GM23338 (cell line): ENCODE data around the gene AQP9. TPM values are rescaled to one million over a fixed set of nuclear protein-coding genes. Genes with fewer than 3 reads are reported as not detected.

Experiments used
- ATAC-seq: fragments of 200-7000 bp; cut with Tn5 transposase; 3 replicates; pipeline ENCODE4 v1.9.1; 2020
- DNase-seq: peaks from one replicate; pipeline ENCODE4 v3.0.0-alpha.2; 2015; ENCODE audit warnings: low spot score
- H2AFZ ChIP-seq: fragments of 200-600 bp; sonication (generic); 2 replicates; pipeline ENCODE4 v1.8.0; 2016; ENCODE audit warnings: antibody characterized with exemption, mild to moderate bottlenecking, moderate library complexity
- H3F3A ChIP-seq: fragments of 200-600 bp; sonication (generic); replicated peaks from 2 replicates; pipeline ENCODE4 v1.8.0; 2017; ENCODE audit warnings: antibody characterized with exemption, mixed run types, low read depth
- H3K27ac ChIP-seq: fragments of 200-600 bp; sonication (generic); 2 replicates; pipeline ENCODE4 v1.6.1; 2016; ENCODE audit warnings: low read depth
- H3K27me3 ChIP-seq: fragments of 200-600 bp; sonication (generic); 2 replicates; pipeline ENCODE4 v1.8.0; 2016; ENCODE audit warnings: mild to moderate bottlenecking, mixed run types, moderate library complexity; ENCODE audit not compliant: insufficient read depth
- H3K36me3 ChIP-seq: fragments of 200-600 bp; sonication (generic); 2 replicates; pipeline ENCODE4 v1.8.0; 2016; ENCODE audit warnings: mild to moderate bottlenecking; ENCODE audit not compliant: insufficient read depth
- H3K4me1 ChIP-seq: fragments of 200-600 bp; sonication (generic); 2 replicates; pipeline ENCODE4 v1.8.0; 2016; ENCODE audit warnings: mild to moderate bottlenecking, moderate library complexity; ENCODE audit not compliant: insufficient read depth
- H3K4me2 ChIP-seq: fragments of 200-600 bp; sonication (generic); 2 replicates; pipeline ENCODE4 v1.7.1; 2017; ENCODE audit warnings: mixed run types
- H3K4me3 ChIP-seq: fragments of 200-600 bp; sonication (generic); 2 replicates; pipeline ENCODE4 v1.6.1; 2016; ENCODE audit warnings: mixed run types
- H3K79me2 ChIP-seq: fragments of 200-600 bp; sonication (generic); replicated peaks from 2 replicates; pipeline ENCODE4 v1.8.0; 2017; ENCODE audit warnings: mild to moderate bottlenecking; ENCODE audit not compliant: insufficient read depth
- H3K9me2 ChIP-seq: fragments of 200-600 bp; sonication (generic); 2 replicates; pipeline ENCODE4 v1.8.0; 2017; ENCODE audit not compliant: insufficient read depth
- H4K20me1 ChIP-seq: fragments of 200-600 bp; sonication (generic); replicated peaks from 2 replicates; pipeline ENCODE4 v1.8.0; 2017; ENCODE audit warnings: mild to moderate bottlenecking; ENCODE audit not compliant: insufficient read depth
- H3K27ac Mint-ChIP-seq: 2 replicates; pipeline ENCODE4 v1.8.0; 2020; ENCODE audit warnings: inconsistent platforms, mild to moderate bottlenecking, moderate library complexity, mixed read lengths
- H3K27me3 Mint-ChIP-seq: 3 replicates; pipeline ENCODE4 v1.8.0; 2022; ENCODE audit warnings: low read depth, mild to moderate bottlenecking, moderate library complexity, mixed read lengths, inconsistent platforms; ENCODE audit not compliant: insufficient read depth, poor library complexity
- H3K36me3 Mint-ChIP-seq: 3 replicates; pipeline ENCODE4 v1.8.0; 2021; ENCODE audit warnings: low read depth, mild to moderate bottlenecking, inconsistent platforms, moderate library complexity, mixed read lengths
- H3K4me1 Mint-ChIP-seq: 3 replicates; pipeline ENCODE4 v1.8.0; 2020; ENCODE audit warnings: mild to moderate bottlenecking, inconsistent platforms, mixed read lengths
- H3K4me3 Mint-ChIP-seq: 3 replicates; pipeline ENCODE4 v1.8.0; 2021; ENCODE audit warnings: moderate library complexity, mild to moderate bottlenecking, inconsistent platforms, mixed read lengths
- H3K9me3 Mint-ChIP-seq: 3 replicates; pipeline ENCODE4 v1.8.0; 2020; ENCODE audit warnings: moderate library complexity, mild to moderate bottlenecking, inconsistent platforms, mixed read lengths
- ETS1 ChIP-seq: IDR thresholded peaks from 2 replicates; pipeline ENCODE4 v1.6.1; 2016; ENCODE audit warnings: antibody characterized with exemption
- ZNF331 ChIP-seq: fragments of 250-450 bp; sonication (Bioruptor Pico); IDR thresholded peaks from 2 replicates; pipeline ENCODE4 v1.5.0; 2020; ENCODE audit warnings: low read depth, mild to moderate bottlenecking, moderate library complexity
- polyA plus RNA-seq: library from polyadenylated mRNA; unstranded; fragments of >200 nt; fragmentation: Nextera tagmentation; extraction: Ambion mirVana; gene quantifications from 2 replicates; pipeline ENCODE4 v1.2.1, GENCODE V29; 2016
- total RNA-seq: library from RNA; depleted of rRNA; stranded (reverse); fragments of >200 nt; shearing (Covaris generic); gene quantifications from 2 replicates; pipeline ENCODE4 v1.2.3, GENCODE V29; 2014
- TF ChIP-seq, protein P1 (sequence below): fragments of 250-450 bp; sonication (Bioruptor Pico); IDR thresholded peaks from 2 replicates; pipeline ENCODE4 v1.5.0; 2020; ENCODE audit warnings: mild to moderate bottlenecking, moderate library complexity
- TF ChIP-seq, protein P2 (sequence below), 2 experiments: fragments of 200-600 bp in 1 of 2; sonication (generic) in 1 of 2; conservative IDR thresholded peaks; 2 replicates each; pipeline versions ENCODE4 v1.5.1 to v1.6.1; 2016 to 2017; ENCODE audit warnings: antibody characterized with exemption in 2 of 2, low read depth in 2 of 2, mild to moderate bottlenecking in 2 of 2, moderate library complexity in 1 of 2

The AQP9 gene
- total and polyA plus RNA-seq, 2 experiments from 2014 or later: not detected

DNA sequence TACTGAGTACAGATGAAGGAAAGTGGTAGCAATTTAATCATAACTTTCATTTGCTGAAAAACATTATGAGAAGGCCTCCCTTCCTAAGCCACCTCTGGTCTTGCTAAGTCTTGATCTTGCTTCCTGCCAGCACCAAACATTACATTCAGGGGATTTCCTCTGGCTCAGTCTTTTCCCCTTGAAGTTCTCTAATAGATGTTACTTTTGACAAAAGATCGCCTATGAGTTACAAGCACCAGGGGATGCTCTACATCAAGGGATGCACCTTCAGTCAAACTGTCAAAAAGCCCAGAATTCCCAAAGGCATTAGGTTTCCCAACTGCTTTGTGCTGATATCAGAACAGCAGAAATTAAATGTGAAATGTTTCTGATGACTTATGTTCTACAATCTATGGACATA, 47.3 kb downstream of the AQP9 start:
- ATAC-seq (no peak), DNase-seq (no peak)
- no peaks in the 10 kb centered on the region for H3K36me3 ChIP-seq
- no peaks in the 10 kb centered on the region for H4K20me1 ChIP-seq
- H3K4me1 Mint-ChIP-seq: peaks cover 4% of the 10 kb centered on the region; the same call in 1 of the 3 replicates
- no peaks in the 10 kb centered on the region for H3F3A ChIP-seq
- no peaks in the 10 kb centered on the region for H3K79me2 ChIP-seq
- no peak overlapping the region for H2AFZ ChIP-seq
- H3K4me3 ChIP-seq: no peak overlapping the region
- no peaks in the 10 kb centered on the region for H3K4me1 ChIP-seq
- no peak overlapping the region for H3K27ac ChIP-seq
- peaks cover 1% of the 10 kb centered on the region for H3K27me3 Mint-ChIP-seq
- H3K4me3 Mint-ChIP-seq: no peak overlapping the region
- no peaks in the 10 kb centered on the region for H3K9me2 ChIP-seq
- H3K27ac Mint-ChIP-seq: no peak overlapping the region
- H3K27me3 ChIP-seq: no peaks in the 10 kb centered on the region
- no peaks in the 10 kb centered on the region for H3K36me3 Mint-ChIP-seq
- TF ChIP-seq, protein P1, sequence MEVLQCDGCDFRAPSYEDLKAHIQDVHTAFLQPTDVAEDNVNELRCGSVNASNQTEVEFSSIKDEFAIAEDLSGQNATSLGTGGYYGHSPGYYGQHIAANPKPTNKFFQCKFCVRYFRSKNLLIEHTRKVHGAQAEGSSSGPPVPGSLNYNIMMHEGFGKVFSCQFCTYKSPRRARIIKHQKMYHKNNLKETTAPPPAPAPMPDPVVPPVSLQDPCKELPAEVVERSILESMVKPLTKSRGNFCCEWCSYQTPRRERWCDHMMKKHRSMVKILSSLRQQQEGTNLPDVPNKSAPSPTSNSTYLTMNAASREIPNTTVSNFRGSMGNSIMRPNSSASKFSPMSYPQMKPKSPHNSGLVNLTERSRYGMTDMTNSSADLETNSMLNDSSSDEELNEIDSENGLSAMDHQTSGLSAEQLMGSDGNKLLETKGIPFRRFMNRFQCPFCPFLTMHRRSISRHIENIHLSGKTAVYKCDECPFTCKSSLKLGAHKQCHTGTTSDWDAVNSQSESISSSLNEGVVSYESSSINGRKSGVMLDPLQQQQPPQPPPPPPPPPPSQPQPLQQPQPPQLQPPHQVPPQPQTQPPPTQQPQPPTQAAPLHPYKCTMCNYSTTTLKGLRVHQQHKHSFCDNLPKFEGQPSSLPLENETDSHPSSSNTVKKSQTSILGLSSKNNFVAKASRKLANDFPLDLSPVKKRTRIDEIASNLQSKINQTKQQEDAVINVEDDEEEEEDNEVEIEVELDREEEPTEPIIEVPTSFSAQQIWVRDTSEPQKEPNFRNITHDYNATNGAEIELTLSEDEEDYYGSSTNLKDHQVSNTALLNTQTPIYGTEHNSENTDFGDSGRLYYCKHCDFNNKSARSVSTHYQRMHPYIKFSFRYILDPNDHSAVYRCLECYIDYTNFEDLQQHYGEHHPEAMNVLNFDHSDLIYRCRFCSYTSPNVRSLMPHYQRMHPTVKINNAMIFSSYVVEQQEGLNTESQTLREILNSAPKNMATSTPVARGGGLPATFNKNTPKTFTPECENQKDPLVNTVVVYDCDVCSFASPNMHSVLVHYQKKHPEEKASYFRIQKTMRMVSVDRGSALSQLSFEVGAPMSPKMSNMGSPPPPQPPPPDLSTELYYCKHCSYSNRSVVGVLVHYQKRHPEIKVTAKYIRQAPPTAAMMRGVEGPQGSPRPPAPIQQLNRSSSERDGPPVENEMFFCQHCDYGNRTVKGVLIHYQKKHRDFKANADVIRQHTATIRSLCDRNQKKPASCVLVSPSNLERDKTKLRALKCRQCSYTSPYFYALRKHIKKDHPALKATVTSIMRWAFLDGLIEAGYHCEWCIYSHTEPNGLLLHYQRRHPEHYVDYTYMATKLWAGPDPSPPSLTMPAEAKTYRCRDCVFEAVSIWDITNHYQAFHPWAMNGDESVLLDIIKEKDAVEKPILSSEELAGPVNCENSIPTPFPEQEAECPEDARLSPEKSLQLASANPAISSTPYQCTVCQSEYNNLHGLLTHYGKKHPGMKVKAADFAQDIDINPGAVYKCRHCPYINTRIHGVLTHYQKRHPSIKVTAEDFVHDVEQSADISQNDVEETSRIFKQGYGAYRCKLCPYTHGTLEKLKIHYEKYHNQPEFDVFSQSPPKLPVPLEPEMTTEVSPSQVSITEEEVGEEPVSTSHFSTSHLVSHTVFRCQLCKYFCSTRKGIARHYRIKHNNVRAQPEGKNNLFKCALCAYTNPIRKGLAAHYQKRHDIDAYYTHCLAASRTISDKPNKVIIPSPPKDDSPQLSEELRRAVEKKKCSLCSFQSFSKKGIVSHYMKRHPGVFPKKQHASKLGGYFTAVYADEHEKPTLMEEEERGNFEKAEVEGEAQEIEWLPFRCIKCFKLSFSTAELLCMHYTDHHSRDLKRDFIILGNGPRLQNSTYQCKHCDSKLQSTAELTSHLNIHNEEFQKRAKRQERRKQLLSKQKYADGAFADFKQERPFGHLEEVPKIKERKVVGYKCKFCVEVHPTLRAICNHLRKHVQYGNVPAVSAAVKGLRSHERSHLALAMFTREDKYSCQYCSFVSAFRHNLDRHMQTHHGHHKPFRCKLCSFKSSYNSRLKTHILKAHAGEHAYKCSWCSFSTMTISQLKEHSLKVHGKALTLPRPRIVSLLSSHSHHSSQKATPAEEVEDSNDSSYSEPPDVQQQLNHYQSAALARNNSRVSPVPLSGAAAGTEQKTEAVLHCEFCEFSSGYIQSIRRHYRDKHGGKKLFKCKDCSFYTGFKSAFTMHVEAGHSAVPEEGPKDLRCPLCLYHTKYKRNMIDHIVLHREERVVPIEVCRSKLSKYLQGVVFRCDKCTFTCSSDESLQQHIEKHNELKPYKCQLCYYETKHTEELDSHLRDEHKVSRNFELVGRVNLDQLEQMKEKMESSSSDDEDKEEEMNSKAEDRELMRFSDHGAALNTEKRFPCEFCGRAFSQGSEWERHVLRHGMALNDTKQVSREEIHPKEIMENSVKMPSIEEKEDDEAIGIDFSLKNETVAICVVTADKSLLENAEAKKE (CRISPR knock-in tag): no peak
- TF ChIP-seq ETS1: no peak
- no peak for TF ChIP-seq ZNF331 (CRISPR knock-in tag)
- TF ChIP-seq, protein P2, sequence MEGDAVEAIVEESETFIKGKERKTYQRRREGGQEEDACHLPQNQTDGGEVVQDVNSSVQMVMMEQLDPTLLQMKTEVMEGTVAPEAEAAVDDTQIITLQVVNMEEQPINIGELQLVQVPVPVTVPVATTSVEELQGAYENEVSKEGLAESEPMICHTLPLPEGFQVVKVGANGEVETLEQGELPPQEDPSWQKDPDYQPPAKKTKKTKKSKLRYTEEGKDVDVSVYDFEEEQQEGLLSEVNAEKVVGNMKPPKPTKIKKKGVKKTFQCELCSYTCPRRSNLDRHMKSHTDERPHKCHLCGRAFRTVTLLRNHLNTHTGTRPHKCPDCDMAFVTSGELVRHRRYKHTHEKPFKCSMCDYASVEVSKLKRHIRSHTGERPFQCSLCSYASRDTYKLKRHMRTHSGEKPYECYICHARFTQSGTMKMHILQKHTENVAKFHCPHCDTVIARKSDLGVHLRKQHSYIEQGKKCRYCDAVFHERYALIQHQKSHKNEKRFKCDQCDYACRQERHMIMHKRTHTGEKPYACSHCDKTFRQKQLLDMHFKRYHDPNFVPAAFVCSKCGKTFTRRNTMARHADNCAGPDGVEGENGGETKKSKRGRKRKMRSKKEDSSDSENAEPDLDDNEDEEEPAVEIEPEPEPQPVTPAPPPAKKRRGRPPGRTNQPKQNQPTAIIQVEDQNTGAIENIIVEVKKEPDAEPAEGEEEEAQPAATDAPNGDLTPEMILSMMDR (conservative IDR thresholded peaks at IDR 0.05; ENCODE audit: low read depth in 2 of 2): peak in 1 of 2 experiments; percentile 50; a peak in 3 of 4 replicates
- no peak overlapping the region for H3K4me2 ChIP-seq
- no peaks in the 10 kb centered on the region for H3K9me3 Mint-ChIP-seq
